PC-3 (cell line): ENCODE results near the gene EPHA10.

Experiments used
- EZH2phosphoT487 ChIP-seq: fragments of 300-600 bp; sonication (generic); IDR thresholded peaks from 2 replicates; pipeline ENCODE4 v1.6.1; 2018; ENCODE audit warnings: mild to moderate bottlenecking, antibody characterized with exemption, low read length, borderline replicate concordance
- TF ChIP-seq, protein P1 (sequence below): fragments of 300-600 bp; sonication (generic); conservative IDR thresholded peaks from 2 replicates; pipeline ENCODE4 v1.5.1; 2017; ENCODE audit warnings: antibody characterized with exemption, low read depth, mild to moderate bottlenecking, low read length

DNA sequence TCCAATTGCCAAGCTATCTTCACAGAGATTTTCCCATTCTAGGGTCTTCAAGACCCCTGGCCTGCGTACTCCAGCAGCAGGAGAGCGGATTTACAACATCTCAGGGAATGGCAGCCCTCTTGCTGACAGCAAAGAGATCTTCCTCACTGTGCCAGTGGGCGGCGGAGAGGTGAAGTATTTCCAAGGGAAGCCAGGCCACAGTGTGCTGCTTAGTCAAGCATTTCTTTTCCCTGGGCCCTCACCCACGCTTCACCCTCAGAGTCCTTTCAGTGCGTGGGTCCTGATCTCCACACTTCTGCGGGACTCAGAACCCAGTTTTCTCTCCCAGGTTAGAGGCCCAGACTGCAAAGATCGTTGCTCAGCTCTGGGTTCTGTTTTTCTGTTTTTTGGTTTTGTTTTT, 59.5 kb downstream of the EPHA10 start:
- no peak for TF ChIP-seq EZH2phosphoT487
- TF ChIP-seq, protein P1, sequence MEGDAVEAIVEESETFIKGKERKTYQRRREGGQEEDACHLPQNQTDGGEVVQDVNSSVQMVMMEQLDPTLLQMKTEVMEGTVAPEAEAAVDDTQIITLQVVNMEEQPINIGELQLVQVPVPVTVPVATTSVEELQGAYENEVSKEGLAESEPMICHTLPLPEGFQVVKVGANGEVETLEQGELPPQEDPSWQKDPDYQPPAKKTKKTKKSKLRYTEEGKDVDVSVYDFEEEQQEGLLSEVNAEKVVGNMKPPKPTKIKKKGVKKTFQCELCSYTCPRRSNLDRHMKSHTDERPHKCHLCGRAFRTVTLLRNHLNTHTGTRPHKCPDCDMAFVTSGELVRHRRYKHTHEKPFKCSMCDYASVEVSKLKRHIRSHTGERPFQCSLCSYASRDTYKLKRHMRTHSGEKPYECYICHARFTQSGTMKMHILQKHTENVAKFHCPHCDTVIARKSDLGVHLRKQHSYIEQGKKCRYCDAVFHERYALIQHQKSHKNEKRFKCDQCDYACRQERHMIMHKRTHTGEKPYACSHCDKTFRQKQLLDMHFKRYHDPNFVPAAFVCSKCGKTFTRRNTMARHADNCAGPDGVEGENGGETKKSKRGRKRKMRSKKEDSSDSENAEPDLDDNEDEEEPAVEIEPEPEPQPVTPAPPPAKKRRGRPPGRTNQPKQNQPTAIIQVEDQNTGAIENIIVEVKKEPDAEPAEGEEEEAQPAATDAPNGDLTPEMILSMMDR = no peak
